CD4-positive, alpha-beta T cell treated with Interleukin-4 for 4 hours (primary cell): ENCODE measurements around the gene PLK5.

ENCODE experiments used
- DNase-seq: peaks from one replicate; pipeline ENCODE4 v3.0.0-alpha.2; 2020

Gene PLK5

DNA sequence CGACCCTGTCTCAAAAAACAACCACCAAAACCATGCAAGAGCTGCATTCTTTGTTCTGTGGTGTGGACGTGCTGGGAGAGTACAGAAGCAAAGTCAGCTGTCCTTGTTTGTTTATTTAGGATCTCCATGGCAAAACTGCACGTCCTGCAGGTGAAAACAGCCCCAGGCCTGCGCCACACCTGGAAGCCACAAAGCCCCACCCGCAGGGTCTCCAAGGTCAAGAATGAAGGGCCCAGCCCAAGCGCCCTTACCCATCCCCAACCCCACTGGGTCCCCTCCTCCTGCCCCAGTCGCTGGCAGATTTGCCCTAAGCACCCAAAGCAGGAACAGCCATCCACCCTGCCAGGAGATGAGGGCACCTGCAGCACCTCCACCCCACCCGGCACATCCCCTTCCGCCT, 58.3 kb downstream of the PLK5 start:
- DNase-seq: no peak

DNA sequence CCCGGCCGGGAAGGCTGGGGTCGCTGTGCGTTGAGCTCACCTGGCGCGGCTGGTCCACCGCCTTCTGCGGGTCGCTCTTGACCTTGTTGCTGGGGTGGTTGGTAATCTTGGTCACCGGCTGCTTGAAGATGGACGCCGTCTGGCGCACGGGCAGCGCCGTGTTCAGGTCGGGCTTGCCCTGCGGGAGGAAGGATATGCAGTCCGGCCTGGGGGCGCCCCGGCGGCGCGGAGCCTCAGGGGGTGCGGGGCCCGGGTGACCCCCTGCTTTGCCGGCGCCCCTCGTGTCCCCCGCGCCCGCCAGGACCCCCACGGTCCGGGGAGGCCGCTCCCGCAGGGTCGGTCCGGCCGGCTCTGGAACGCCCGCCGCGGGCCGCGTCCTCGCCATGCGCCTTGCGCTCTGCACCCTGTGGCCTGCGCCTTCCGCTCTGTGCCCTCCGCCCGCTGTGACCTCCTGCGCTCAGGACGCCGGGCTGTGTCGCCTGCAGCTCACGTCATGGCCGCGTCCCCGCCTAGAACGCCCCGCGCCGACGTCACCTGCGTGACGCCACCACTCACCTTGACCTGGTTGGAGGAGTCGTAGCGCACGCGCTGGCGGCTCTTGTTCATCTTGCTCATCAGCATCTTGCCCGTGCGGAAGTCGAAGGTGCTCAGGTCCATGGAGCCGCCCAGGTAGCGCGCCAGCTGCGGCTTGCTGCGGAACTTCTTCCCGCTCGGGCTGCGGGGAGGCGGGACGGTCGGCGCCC, 60.8 kb downstream of the PLK5 start:
- no peak for DNase-seq

DNA sequence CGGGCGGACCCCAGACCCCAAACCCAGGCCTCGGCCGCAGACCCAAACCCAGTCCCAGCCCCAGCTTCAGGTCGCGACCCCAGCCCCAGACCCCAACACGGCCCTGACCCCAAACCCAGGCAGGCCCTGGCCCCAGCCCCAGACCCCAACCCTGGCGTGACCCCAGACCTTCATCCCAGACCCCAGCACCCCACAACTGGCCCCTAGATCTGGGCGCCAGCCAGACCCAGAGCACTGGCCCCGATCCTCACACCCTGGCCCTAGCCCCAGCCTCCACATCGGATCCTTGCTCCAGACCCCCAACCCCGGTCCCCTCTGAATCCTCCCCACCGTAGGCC, 61.3 kb downstream of the PLK5 start:
- no peak for DNase-seq
